ENCODE results near the gene ELF2.

- TF ChIP-seq CTCF (tag by site-specific recombination; IDR thresholded peaks at IDR 0.05) (no peak), KLF9 (tag by site-specific recombination; IDR thresholded peaks at IDR 0.05; ENCODE audit: low read depth) (no peak), ZNF146 (tag by site-specific recombination; IDR thresholded peaks at IDR 0.05) (no peak), OSR2 (tag by site-specific recombination; IDR thresholded peaks at IDR 0.05) (no peak), ZNF768 (tag by site-specific recombination; IDR thresholded peaks at IDR 0.05) (no peak), ZNF121 (tag by site-specific recombination; IDR thresholded peaks at IDR 0.05) (no peak), SP2 (tag by site-specific recombination; IDR thresholded peaks at IDR 0.05) (no peak), PATZ1 (tag by site-specific recombination; IDR thresholded peaks at IDR 0.05) (no peak)
- TF ChIP-seq, protein P1, sequence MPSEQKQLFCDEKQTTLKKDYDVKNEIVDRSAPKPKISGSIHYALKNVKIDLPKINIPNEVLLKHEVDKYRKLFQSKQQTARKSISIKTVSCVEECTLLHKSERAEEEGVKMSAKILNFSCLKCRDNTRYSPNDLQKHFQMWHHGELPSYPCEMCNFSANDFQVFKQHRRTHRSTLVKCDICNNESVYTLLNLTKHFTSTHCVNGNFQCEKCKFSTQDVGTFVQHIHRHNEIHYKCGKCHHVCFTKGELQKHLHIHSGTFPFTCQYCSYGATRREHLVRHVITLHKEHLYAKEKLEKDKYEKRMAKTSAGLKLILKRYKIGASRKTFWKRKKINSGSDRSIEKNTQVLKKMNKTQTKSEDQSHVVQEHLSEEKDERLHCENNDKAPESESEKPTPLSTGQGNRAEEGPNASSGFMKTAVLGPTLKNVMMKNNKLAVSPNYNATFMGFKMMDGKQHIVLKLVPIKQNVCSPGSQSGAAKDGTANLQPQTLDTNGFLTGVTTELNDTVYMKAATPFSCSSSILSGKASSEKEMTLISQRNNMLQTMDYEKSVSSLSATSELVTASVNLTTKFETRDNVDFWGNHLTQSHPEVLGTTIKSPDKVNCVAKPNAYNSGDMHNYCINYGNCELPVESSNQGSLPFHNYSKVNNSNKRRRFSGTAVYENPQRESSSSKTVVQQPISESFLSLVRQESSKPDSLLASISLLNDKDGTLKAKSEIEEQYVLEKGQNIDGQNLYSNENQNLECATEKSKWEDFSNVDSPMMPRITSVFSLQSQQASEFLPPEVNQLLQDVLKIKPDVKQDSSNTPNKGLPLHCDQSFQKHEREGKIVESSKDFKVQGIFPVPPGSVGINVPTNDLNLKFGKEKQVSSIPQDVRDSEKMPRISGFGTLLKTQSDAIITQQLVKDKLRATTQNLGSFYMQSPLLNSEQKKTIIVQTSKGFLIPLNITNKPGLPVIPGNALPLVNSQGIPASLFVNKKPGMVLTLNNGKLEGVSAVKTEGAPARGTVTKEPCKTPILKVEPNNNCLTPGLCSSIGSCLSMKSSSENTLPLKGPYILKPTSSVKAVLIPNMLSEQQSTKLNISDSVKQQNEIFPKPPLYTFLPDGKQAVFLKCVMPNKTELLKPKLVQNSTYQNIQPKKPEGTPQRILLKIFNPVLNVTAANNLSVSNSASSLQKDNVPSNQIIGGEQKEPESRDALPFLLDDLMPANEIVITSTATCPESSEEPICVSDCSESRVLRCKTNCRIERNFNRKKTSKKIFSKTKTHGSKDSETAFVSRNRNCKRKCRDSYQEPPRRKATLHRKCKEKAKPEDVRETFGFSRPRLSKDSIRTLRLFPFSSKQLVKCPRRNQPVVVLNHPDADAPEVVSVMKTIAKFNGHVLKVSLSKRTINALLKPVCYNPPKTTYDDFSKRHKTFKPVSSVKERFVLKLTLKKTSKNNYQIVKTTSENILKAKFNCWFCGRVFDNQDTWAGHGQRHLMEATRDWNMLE (tag by site-specific recombination; conservative IDR thresholded peaks at IDR 0.05; ENCODE audit: low read depth): no peak
- TF ChIP-seq, protein P2, sequence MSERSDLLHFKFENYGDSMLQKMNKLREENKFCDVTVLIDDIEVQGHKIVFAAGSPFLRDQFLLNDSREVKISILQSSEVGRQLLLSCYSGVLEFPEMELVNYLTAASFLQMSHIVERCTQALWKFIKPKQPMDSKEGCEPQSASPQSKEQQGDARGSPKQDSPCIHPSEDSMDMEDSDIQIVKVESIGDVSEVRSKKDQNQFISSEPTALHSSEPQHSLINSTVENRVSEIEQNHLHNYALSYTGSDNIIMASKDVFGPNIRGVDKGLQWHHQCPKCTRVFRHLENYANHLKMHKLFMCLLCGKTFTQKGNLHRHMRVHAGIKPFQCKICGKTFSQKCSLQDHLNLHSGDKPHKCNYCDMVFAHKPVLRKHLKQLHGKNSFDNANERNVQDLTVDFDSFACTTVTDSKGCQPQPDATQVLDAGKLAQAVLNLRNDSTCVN (tag by site-specific recombination; optimal IDR thresholded peaks at IDR 0.05): no peak
Observed at GRCh38 chr4:139036885-139037284, 140.1 kb downstream of the ELF2 start.
